Panc1 (cell line): ENCODE results near the gene C1orf87.

ENCODE experiments used
- CTCF ChIP-seq: fragments of 450-650 bp; IDR thresholded peaks from 2 replicates; pipeline ENCODE4 v1.5.1; 2017; ENCODE audit warnings: mild to moderate bottlenecking
- POLR2AphosphoS5 ChIP-seq: IDR thresholded peaks from 2 replicates; pipeline ENCODE4 v1.6.1; 2012; ENCODE audit warnings: mild to moderate bottlenecking, low read depth, low read length, moderate library complexity
- REST ChIP-seq, 2 experiments: IDR thresholded peaks; 2 replicates each; pipeline ENCODE4 v1.6.1; 2011 to 2012; ENCODE audit warnings: low read depth in 2 of 2, control low read depth in 1 of 2, low read length in 1 of 2, mild to moderate bottlenecking in 1 of 2, moderate library complexity in 1 of 2; ENCODE audit not compliant: insufficient read depth in 1 of 2
- SIN3A ChIP-seq: IDR thresholded peaks from 2 replicates; pipeline ENCODE4 v1.6.1; 2012; ENCODE audit warnings: low read depth, mild to moderate bottlenecking, low read length, moderate library complexity, borderline replicate concordance; ENCODE audit not compliant: insufficient read depth

GRCh38 chr1:60078182-60078581 is 4.6 kb upstream of the C1orf87 start:
- TF ChIP-seq CTCF (no peak), POLR2AphosphoS5 (no peak), SIN3A (no peak), REST (IDR thresholded peaks at IDR 0.05; ENCODE audit: insufficient read depth in 1 of 2, low read depth in 2 of 2, low read length in 1 of 2) (no peak)
